Posterior vena cava (tissue), 2 donors: ENCODE data around the gene RCAN3. TPM values are rescaled to one million over a fixed set of nuclear protein-coding genes. Genes with fewer than 3 reads are reported as not detected.
"Not testable (repeated sequence)": the region's sequence is repeated elsewhere in the genome, so short reads cannot be mapped to it uniquely, and the experiment has no call there.

ENCODE experiments used
- DNase-seq: peaks from one replicate; pipeline ENCODE4 v3.0.0-alpha.2; 2020; ENCODE audit warnings: low spot score
- intact Hi-C, 2 donors: fragments of 100-400 bp; cut with DNase I; formaldehyde crosslinking; loops; one replicate each; pipeline versions ENCODE4 v1.14.1 to v1.14.2; 2022 to 2023
- total RNA-seq, 2 donors: library from RNA; stranded (reverse); fragmentation: NEBNext Ultra II Directional; extraction: Animal tissue kit (Norgen Biotek cat#: 25700); gene quantifications; one replicate each; pipeline ENCODE4 v1.2.1, GENCODE V29; 2021
- donor health status: DM: yes; HTN: yes; CAD: no.
- donor health status: DM: yes; HTN: yes; CAD: no.

RCAN3 gene
- total RNA-seq, 2 donors from 2014 or later: 6.0 to 9.9 TPM

DNA sequence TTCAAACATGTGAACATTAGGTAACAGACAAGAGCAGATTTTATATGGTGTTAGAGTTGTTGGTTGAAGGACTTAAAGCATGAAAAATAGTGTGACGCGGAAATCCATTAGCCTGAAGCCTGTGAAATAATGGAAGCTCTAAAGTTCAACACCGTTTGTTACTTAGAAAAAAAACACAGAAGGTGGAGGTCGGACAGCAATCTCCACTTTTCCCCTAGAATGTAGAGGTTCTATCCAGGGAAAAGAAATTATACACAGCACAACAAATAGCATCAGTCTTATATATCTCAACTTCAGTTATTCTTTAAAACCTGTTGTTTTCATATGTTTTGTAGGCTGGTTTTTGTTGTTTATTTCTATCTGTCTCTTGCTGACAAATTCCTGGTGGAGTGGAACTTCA is 1.9 kb downstream of the RCAN3 start:
- DNase-seq: no peak
- intact Hi-C loops: no loop called here

- intact Hi-C loops: no loop called here
These were observed 3.2 kb downstream of the RCAN3 start for GRCh38 chr1:24505816-24506215.

GRCh38 chr1:24506691-24507381 is 4.2 kb downstream of the RCAN3 start:
- intact Hi-C loops: no loop called here
- no peak for DNase-seq

More at GRCh38 chr1:24505816-24506215, 3.2 kb downstream of the RCAN3 start:
- no peak for DNase-seq

DNA sequence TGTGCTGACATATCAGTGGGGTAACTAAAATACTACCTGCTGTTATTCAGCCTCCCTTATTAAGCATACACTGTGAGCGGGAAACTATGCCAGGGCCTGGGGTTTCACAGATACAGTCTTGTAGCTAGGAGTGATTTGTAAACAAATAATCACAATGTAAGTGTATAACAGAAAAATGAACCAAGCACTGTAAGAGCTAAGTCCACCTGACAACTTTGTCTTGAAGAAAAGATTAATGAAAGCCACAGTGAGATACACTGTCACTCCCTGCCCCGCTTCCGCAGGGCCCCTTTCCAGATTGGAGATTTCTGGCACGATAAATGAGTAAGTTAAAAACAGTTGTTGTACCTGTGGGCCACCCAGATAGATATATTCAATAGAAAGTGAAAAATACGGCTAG is 4.8 kb downstream of the RCAN3 start:
- no peak for DNase-seq
- intact Hi-C loops: no loop called here

GRCh38 chr1:24508911-24509310 is 6.3 kb downstream of the RCAN3 start:
- DNase-seq: no peak
- intact Hi-C loops: no loop called here

DNA sequence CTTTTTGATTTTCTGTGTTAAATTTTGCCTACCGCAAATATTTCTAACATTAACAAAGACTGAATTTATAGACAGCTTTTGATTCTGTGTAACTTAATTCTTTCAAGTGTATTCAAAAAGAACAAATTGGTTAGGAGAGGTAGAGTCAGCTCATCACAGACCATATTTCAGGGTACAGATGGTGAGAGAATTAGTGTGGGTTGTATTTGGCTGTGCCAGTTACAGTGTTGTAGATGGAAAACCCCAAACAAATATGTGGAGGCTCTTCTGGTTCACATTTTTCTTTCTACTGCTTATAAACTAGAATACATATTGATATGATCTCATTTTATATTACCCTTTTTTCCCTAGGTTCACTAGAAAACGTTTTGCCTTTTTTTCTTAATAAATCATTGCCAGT is 11.1 kb downstream of the RCAN3 start:
- intact Hi-C loops: loop anchor here in 1 of 2 donors (10.0 kb wide), 1 partner anchor 971 kb away; no protein-coding TSS in a partner anchor

DNA sequence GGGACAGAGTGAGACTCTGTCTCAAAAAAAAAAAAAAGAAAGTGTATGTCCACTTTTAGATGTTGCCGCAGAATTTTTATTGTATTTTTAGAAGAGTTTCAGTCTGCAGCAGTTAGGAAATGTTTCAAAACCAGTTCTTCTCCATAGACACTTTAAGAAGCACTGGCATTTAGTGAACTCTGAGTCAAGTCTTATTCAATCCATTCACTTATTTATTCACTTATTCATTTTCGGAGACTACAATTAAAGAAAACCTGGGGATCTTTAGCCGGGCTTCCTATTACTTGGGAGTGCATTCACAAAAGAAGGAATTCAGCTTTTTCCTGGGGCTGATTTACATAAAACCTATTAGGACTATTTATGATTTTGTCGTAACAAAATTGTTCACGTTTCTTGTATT is 12.3 kb downstream of the RCAN3 start:
- DNase-seq: no peak
- intact Hi-C loops: loop anchor here in 1 of 2 donors (10.0 kb wide), 1 partner anchor 970 kb away; no protein-coding TSS in a partner anchor

More for the DNA sequence above, 11.1 kb downstream of the RCAN3 start:
- DNase-seq: no peak

DNA sequence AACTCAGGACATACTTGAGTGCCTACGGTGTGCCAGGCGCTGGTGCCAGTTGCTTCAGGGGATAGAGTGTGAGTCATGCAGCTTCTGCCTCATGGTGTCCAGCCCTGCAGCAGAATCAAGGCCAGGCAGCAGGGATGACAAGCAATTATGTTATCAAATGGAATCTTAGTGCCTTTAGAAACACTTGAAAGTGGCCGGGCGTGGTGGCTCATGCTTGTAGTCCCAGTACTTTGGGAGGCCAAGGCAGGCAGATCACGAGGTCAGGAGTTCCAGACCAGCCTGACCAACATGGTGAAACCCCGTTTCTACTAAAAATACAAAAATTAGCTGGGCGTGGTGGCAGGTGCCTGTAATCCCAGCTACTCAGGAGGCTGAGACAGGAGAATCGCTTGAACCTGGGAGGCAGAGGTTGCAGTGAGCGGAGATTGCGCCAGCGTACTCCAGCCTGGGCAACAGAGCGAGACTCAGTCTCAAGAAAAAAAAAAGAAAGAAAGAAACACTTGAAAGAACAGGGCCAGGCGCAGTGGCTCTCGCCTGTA is 13.1 kb downstream of the RCAN3 start:
- DNase-seq: not testable (repeated sequence)
- intact Hi-C loops: loop anchor here in 1 of 2 donors (10.0 kb wide), 1 partner anchor 969 kb away; no protein-coding TSS in a partner anchor

GRCh38 chr1:24516506-24516905 is 13.9 kb downstream of the RCAN3 start:
- no peak for DNase-seq
- intact Hi-C loops: loop anchor here in 1 of 2 donors (10.0 kb wide), 1 partner anchor 968 kb away; no protein-coding TSS in a partner anchor

- no peak for DNase-seq
- intact Hi-C loops: loop anchor here in 1 of 2 donors (10.0 kb wide), 1 partner anchor 967 kb away; no protein-coding TSS in a partner anchor
These were observed 15.3 kb downstream of the RCAN3 start for GRCh38 chr1:24517898-24518297.

DNA sequence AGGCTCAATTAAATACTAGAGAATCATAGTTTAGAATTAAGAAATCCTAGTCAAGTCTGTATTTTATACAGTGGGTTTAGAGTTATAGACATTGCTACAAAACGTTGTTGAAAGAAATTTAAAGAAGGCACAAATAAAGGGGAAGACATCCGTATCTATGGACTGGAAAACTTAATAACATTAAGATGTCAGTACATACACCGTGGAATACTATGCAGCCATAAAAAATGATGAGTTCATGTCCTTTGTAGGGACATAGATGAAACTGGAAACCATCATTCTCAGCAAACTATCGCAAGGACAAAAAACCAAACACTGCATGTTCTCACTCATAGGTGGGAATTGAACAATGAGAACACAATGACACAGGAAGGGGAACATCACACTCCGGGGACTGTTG is 17.6 kb downstream of the RCAN3 start:
- DNase-seq, intact Hi-C loops: not testable (repeated sequence)

DNA sequence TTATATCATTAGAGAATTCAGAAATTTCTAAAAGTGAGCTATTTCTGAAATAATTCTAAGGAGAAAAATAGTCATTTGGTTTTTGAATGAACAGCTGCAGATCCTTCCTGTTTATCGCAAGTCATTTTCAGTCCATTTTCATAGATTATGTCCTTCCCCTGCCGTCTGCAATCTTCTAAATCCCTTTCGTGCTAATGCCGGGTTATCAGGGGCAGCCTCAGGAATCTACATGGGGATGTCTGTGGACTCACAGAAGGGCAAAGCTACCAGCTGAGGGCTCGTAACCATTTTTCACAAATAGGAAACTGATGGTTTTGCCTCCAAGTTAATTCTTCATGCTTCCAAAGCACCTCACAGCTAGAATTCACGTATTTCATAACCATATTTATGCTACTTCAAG is 23.0 kb downstream of the RCAN3 start:
- intact Hi-C loops: no loop called here
- no peak for DNase-seq

DNA sequence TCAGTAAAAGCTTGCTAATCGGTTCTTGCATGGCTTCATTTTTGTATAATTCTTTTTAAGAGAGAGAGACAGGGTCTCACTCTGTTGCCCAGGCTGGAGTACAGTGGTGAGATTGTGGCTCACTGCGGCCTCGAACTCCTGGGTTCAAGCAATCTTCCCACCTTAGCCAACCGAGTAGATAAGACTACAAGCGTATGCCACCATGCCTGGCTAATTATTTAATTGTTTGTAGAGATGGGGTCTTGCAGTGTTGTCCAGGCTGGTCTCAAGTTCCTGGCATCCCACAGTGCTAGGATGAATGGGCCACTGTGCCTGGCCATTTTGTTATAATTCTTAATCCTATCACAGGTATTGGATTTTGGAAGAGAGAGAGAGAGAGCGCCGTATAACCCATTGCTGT is 23.4 kb downstream of the RCAN3 start:
- intact Hi-C loops: no loop called here
- no peak for DNase-seq

- DNase-seq: no peak
- intact Hi-C loops: no loop called here
These were observed 24.4 kb downstream of the RCAN3 start for GRCh38 chr1:24526940-24527542.

- no peak for DNase-seq
- intact Hi-C loops: no loop called here
These were observed 26.1 kb downstream of the RCAN3 start for GRCh38 chr1:24528744-24529143.

DNA sequence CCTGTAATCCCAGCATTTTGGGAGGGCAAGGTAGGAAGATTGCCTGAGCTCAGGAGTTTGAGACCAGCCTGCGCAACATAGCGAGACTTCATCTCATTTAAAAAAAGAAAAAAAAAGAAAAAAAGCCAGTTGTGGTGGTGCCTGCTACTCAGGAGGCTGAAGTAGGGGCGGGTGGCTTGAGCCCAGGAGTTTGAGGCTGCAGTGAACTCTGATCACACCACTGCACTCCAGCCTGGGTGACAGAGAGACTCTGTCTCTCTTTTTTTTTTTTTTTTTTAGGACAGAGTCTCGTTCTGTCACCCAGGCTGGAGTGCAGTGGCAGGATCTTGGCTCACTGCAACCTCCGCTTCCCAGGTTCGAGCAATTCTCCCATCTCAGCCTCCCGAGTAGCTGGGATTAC is 26.7 kb downstream of the RCAN3 start:
- intact Hi-C loops, DNase-seq: not testable (repeated sequence)

DNA sequence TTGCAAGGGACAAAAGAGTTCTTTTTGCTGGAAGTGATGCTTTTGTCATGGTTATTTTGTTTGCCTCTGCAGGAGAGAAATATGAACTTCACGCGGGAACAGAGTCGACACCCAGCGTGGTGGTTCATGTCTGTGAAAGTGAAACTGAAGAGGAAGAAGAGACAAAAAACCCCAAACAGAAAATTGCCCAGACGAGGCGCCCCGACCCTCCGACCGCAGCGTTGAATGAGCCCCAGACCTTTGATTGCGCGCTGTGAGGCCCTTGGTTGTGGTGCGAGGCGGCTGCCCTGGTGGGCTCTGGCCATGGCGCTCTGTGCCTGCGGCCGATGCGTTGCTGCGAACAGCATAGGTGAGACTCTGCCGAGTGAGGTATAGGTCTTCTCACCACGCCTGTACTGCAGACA is 32.4 kb downstream of the RCAN3 start:
- intact Hi-C loops: no loop called here
- no peak for DNase-seq

- no peak for DNase-seq
- intact Hi-C loops: no loop called here
These were observed 33.1 kb downstream of the RCAN3 start for GRCh38 chr1:24535778-24536177.

- intact Hi-C loops: no loop called here
These were observed 33.8 kb downstream of the RCAN3 start for GRCh38 chr1:24536391-24536840.

More at GRCh38 chr1:24536391-24536840, 33.8 kb downstream of the RCAN3 start:
- DNase-seq: no peak
